ENCODE results near the gene TMEM50A.
"Not testable (repeated sequence)": the region's sequence is repeated elsewhere in the genome, so short reads cannot be mapped to it uniquely, and the experiment has no call there.

- not testable (repeated sequence) for TF ChIP-seq CTCF (IDR thresholded peaks at IDR 0.05; ENCODE audit: insufficient read depth, low read length, poor library complexity, severe bottlenecking); EZH2phosphoT487 (conservative IDR thresholded peaks at IDR 0.05; ENCODE audit: low read length)
Measured at GRCh38 chr1:25382543-25382942, 44.4 kb downstream of the TMEM50A start.

Measured in SU-DHL-6 (cell line).